Left cardiac atrium (tissue), 4 donors: ENCODE results near the gene TP53. TPM values are rescaled to one million over a fixed set of nuclear protein-coding genes. Genes with fewer than 3 reads are reported as not detected.

Source experiments
- ATAC-seq, 2 donors: fragments of 200-7000 bp; cut with Tn5 transposase; one replicate each; pipeline ENCODE4 v1.9.1; 2020; ENCODE audit warnings: mild to moderate bottlenecking in 2 of 2, moderate library complexity in 2 of 2
- DNase-seq: peaks from one replicate; pipeline ENCODE4 v3.0.0-alpha.2; 2020
- intact Hi-C, 2 donors: fragments of 100-400 bp; cut with DNase I; formaldehyde crosslinking; loops; one replicate each; pipeline versions ENCODE4 v1.14.1 to v1.15.1; 2022 to 2023
- total RNA-seq, 2 donors: library from RNA; stranded (reverse); fragmentation: NEBNext Ultra II Directional; extraction: Animal tissue kit (Norgen Biotek cat#: 25700); gene quantifications; one replicate each; pipeline ENCODE4 v1.2.1, GENCODE V29; 2021
- donor health status: DM: no; HTN: yes; CAD: no.
- donor health status: DM: no; HTN: yes; CAD: no; lungs with severe emphysema.
- donor health status: DM: yes; HTN: yes; CAD: no.
- donor health status: Dilated cardiomyopathy.

TP53 gene
- total RNA-seq, 2 donors from 2014 or later: 18.5 to 23.7 TPM

DNA sequence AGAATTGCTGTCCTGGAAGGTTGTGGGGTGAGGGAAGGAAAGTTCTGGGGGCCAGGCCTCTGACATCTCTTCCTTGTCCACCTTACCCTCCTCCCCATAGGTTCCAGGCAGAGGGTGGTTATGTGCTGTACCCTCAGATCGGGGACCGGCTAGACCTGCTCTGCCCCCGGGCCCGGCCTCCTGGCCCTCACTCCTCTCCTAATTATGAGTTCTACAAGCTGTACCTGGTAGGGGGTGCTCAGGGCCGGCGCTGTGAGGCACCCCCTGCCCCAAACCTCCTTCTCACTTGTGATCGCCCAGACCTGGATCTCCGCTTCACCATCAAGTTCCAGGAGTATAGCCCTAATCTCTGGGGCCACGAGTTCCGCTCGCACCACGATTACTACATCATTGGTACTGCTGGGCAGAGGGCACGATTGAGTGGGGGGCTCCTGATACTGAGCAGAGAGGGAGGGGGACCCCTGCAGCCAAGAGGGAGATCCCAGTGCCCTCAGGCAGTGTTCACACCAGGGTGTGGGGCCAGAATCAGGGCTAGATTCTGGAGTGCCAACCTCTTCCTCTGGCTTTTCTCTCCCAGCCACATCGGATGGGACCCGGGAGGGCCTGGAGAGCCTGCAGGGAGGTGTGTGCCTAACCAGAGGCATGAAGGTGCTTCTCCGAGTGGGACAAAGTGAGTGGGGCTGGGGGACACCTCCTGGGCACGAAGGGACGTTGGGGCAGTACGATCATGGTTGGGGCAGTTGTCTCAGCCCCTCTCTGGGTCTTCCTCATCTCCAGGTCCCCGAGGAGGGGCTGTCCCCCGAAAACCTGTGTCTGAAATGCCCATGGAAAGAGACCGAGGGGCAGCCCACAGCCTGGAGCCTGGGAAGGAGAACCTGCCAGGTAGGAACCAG, 20.8 kb upstream of the TP53 start:
- intact Hi-C loops: no loop called here
- DNase-seq: no peak
- ATAC-seq: no peak

DNA sequence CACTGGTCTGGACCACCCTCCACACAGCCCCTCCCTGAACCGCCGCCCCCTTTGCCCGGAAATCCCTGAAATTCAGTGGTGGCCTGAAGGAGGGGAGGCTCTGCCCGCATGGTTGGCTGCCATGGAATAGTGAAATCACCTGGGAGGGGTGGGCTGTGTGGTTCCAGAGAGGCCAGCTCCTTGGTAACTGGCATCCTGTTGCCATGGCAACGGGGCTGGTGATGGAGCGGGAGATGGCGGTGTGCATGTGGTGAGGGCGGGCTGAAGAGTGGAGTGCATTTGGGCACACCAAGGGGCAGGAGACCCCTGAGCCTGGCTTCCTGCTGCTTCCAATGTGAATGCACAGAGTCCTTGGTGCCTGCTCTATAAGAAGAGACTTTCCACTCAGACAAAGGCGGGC, 20.2 kb upstream of the TP53 start:
- ATAC-seq (no peak), DNase-seq (no peak)
- intact Hi-C loops: no loop called here

DNA sequence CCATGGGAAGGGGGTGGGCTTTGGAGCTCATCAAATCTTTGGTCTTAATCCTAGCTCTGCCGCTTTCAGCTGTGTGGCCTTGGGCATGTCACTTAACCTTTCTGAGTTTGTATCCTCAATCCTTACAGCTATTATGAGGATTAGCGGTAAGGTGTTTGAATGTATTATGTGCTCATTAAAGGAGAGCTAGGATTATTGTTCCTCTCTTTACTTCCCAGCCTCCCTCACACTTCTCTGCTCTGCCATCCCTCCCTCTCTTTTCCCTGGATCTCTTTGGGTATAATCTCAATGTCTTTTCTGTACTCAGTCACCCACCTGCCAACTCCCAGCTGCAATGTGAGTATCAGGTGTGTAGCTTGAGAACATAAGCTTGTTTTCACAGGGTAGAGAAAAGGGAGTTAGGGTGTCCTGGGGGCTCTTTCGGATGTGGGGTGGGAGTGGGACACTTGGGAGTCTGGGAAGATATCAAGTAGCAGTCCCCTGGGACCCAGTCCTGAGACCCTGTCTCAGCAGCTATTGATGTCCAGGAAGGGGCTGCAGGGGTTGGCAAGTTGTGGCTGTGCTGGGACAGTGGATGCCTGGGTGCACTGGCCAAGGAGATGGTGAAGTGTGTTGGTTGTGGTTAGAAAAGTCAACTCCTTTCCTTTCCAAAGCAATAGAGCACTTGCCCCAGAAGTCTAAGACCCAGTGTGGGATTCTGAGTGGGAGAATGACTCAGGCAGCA, 19.5 kb upstream of the TP53 start:
- intact Hi-C loops: no loop called here
- ATAC-seq: no peak
- no peak for DNase-seq

DNA sequence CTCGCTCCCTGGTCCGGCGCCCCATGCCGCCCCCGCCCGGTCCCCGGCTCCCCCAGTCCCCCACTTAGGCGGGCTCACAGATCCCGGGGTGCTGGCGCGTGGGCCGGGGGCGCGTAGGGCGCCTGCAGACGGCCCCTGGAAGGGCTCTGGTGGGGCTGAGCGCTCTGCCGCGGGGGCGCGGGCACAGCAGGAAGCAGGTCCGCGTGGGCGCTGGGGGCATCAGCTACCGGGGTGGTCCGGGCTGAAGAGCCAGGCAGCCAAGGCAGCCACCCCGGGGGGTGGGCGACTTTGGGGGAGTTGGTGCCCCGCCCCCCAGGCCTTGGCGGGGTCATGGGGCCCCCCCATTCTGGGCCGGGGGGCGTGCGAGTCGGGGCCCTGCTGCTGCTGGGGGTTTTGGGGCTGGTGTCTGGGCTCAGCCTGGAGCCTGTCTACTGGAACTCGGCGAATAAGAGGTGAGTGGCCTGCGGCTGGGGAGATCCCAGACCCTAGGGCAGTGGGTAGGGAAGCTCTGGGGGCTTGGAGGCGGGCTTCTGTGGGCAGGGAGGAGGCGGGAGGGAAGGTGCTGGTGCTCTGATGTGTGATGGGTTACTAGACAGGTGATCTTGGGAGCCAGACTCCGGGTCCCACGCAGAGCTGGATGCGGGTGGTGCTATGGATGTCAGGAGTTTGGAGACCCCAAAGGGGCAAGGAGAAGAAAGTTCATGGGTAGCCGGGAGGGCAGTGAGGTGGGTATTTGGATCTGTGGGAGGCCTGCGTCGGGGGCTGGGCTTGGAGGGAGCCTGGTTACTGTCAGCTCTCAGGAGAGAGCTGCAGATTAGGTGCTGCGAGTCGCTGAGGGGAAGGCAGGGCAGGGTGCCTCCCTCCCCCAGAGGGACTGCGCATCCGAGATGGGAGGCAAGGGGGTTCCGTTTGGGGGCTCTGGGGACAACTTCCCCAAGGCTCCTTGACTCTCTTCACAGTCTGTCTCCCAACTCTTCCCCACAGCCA, 18.3 kb upstream of the TP53 start:
- intact Hi-C loops: no loop called here
- peak; percentile 15 to 20 for ATAC-seq

DNA sequence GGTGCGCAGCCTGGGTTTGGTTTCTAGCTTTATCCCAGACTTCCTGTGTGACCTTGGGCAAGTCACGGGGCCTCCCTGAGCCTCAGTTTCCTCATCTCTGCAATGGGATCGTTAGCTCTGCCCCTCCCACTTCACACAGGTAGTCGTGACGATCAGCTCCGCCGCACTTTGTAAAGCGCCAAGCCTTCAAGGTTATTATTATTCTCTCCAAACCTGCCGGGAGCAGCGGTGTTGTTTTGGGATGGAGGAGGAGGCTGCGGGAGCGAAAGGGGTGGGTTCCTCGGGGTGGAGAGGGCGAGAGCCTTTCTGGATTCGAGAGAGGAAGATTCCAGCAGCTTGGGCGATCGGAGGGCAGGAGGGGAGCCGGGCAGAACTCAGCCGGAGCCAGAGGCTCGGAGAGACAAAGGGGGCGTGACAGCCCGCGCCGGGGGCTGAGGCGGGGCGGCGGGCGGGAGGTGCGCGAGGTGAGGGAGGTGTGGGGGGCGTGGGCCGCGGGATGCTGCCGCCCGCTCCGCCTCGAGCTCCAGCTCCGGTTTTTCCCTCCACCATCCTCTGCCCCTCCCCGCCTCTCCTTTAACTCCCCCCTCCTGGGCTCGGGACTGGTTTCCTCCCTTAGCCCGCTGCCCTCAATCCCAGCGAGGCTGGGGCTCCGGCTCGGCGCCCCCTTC, 17.4 kb upstream of the TP53 start, which contains the start of gene EFNB3:
Gene EFNB3, plus strand, starts transcription at position 602 of the 668 bp plus-strand sequence. CDS start 397 bp downstream, outside the sequence.
- ATAC-seq (peak; percentile 75 to 77), DNase-seq (no peak)
- intact Hi-C loops: no loop called here

More for the DNA sequence above, 18.3 kb upstream of the TP53 start:
- DNase-seq: no peak

DNA sequence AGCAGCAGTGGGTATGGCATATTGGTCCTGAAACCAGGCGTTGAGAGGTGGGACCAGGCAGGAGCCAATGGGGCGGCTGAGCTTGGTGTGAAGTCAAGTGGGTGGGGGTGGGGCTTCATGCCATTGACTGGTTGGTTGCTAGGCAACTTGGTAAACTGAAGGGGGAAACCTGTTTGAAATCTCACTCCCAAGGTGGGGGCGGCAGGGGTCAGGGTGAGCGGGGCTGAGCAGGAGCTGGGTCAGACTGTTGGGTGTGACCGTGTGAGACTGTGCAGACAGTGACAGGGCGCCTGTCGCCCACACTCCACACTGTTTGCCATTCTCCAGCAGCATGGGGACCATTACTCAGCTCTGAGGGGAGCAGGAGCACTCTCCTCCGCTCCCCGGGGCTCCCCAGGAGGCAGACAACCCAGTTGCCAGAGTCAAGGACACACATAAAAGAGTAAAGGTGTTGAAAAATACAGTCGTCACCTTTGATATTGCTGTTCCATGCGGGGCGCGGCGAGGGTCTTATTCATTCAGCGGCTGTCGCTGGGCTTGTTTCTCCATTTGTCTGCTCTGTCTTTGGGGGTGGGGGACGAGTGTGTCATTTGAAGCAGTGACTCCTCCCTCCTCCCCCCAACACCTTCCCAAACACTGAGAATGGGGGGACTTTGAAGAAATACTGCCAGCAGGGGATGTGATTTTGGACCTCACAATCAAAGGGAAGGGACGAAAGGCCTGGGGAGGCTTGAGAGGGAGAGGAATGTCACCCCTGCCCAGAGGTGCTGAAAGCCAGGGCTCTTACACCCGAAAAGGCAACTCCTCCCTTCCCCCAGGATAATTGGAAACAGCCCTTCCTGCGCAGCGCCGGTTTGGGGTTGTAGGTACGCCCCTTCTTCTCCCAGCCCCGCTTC, 16.5 kb upstream of the TP53 start:
- intact Hi-C loops: no loop called here
- peak; percentile 50 for DNase-seq
- peak; percentile 58 to 74 for ATAC-seq

DNA sequence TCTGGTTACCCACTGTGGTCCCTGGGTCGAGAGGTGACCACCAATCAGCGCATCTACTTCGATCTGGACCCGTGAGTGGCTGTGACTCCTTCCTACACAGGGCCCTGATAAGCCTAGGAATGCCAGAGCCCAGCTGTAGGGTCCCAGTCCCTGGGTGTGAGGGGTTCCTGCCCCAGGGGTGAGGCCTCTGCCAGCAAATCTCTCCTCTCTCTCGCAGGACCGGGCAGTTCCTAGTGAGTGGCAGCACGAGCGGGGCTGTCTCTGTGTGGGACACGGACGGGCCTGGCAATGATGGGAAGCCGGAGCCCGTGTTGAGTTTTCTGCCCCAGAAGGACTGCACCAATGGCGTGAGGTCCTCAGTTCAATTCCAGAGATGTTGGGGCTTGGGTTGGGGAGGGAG, 15.5 kb upstream of the TP53 start:
- intact Hi-C loops: no loop called here
- DNase-seq: no peak
- ATAC-seq: no peak

DNA sequence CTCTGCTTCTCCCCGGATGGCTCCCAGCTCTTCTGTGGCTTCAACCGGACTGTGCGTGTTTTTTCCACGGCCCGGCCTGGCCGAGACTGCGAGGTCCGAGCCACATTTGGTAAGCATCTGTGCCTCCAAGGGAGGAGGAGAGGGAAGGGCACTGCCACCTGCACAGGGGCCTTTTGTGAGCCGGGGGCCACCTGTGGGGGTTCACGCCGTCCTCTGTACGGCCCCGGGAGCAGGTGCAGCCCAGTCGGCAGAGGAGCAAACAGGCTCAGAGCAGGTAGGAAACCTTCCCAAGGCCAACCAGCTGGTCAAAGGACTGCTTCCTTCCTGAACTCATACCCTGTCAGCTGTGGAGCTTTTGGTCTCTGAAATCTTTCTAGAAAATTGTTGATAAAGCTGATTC, 14.4 kb upstream of the TP53 start:
- DNase-seq: no peak
- ATAC-seq: no peak

DNA sequence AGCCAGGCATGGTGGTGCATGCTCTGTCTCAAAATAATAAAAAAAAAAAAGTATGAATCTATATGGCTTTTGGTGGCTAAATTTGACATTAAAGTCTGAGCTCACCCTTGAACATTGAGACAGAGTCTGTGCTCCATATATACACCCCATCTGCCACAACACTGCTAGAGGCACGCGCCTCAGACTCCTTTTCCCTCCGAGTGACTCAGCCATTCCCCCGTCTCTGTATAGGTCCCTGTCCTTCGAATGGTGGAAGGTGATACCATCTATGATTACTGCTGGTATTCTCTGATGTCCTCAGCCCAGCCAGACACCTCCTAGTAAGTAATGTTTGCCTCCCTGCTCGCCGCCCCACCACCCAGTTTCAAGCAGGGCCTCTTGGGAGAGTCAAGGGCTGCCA, 13.2 kb upstream of the TP53 start:
- intact Hi-C loops: no loop called here
- no peak for ATAC-seq
- no peak for DNase-seq

More for the DNA sequence above, 14.4 kb upstream of the TP53 start:
- intact Hi-C loops: no loop called here

DNA sequence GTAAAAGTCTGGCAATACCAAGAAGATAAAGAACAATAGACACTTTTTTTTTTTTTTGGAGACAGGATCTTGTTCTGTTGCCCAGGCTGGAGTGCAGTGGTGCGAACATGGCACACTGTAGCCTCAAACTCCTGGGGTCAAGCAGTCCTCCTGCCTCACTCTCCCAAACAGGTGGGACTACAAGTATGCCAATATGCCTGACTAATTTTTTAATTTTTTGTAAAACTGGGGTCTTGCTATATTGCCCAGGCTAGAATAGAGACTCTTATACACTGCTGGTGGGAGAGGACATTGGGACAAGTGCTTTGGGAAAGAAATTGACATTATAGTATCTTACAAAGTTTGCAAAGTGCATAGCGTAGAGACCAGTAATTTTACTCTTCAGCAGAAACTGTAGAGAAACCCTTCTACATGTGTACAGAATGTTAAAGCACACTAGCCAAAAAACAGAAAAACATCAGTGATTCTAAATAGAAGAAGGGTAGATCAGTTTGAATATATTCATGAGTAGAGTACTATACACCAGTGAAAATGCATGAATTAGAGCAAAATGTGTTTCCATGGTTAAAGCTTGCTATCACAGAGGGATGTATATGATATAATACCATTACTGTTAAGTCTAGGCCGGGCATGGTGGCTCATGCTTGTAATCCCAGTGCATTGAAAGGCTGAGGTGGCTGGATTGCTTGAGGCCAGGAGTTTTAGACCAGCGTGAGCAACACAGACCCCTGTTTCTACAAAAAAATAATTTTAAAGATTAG, 10.7 kb upstream of the TP53 start:
- ATAC-seq: no peak
- intact Hi-C loops: no loop called here
- no peak for DNase-seq

DNA sequence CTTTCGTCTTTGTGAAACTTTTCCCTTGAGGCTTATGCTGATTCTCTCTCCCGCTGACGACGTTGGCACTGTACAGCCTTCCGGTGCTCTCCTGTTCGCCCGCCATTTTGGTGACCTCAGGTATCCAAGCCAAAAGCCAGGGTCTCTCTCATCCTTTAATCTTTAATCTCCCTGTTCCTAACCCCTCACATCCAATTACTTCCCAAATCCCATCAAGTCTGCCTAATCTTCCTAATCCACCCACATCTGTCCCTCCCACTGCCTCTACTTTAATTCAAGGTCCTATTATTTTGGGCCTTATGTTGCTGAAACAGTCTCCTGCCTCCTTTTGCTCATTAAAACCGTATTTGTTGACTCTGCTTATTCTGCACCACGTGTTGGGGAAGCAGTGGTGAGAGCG, 8.3 kb upstream of the TP53 start:
- no peak for ATAC-seq
- intact Hi-C loops: no loop called here
- no peak for DNase-seq

DNA sequence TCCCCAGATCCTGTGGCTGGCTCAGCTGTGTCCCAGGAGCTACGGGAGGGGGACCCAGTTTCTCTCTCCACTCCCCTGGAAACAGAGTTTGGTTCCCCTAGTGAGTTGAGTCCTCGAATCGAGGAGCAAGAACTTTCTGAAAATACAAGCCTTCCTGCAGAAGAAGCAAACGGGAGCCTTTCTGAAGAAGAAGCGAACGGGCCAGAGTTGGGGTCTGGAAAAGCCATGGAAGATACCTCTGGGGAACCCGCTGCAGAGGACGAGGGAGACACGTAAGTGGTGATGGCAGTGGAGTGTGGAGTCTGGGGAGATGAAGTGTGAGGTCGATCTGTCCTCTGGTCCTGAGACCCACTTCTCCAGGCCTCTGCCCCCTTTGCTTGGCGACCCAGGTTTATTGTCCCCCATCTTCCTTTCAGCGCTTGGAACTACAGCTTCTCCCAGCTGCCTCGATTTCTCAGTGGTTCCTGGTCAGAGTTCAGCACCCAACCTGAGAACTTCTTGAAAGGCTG, 1.6 kb upstream of the TP53 start:
- intact Hi-C loops: loop anchor here in 1 of 2 donors (10.0 kb wide), 1 partner anchor 54 kb away; the partner anchor contains the start of gene SHBG
- no peak for DNase-seq
- no peak for ATAC-seq

DNA sequence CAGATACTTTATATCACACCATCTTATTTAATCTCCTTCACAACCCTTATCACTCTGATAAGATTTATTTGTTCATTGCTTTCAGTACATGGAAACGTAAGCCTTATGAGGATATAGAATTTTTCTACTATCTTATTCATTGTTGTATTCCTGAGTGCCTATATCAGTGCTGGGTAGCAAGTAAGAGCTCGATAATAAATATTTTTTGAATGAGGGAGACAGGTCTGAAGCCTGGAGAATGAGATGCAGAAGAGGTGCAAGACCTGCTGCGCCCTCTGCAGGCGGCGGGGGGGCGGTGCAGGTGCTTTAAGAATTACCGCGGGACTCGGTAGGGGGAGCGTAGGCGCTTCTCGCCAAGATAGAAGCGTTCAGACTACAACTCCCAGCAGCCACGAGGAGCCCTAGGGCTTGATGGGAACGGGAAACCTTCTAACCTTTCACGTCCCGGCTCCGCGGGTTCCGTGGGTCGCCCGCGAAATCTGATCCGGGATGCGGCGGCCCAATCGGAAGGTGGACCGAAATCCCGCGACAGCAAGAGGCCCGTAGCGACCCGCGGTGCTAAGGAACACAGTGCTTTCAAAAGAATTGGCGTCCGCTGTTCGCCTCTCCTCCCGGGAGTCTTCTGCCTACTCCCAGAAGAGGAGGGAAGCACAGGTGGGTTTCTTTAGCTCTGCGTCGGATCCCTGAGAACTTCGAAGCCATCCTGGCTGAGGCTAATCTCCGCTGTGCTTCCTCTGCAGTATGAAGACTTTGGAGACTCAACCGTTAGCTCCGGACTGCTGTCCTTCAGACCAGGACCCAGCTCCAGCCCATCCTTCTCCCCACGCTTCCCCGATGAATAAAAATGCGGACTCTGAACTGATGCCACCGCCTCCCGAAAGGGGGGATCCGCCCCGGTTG, 868 bp upstream of the TP53 start, which contains the start of gene WRAP53:
Gene WRAP53, plus strand, starts transcription at position 570 of the 900 bp plus-strand sequence. Its CDS starts 172 bp downstream, at position 742.
- ATAC-seq: peak; percentile 93 to 95
- peak; percentile 97 for DNase-seq
- intact Hi-C loops: loop anchor here (2.0 to 10.0 kb wide), 2 partner anchors 53 to 59 kb away; partner anchors contain the start of gene SHBG (in 1 of the 2)

DNA sequence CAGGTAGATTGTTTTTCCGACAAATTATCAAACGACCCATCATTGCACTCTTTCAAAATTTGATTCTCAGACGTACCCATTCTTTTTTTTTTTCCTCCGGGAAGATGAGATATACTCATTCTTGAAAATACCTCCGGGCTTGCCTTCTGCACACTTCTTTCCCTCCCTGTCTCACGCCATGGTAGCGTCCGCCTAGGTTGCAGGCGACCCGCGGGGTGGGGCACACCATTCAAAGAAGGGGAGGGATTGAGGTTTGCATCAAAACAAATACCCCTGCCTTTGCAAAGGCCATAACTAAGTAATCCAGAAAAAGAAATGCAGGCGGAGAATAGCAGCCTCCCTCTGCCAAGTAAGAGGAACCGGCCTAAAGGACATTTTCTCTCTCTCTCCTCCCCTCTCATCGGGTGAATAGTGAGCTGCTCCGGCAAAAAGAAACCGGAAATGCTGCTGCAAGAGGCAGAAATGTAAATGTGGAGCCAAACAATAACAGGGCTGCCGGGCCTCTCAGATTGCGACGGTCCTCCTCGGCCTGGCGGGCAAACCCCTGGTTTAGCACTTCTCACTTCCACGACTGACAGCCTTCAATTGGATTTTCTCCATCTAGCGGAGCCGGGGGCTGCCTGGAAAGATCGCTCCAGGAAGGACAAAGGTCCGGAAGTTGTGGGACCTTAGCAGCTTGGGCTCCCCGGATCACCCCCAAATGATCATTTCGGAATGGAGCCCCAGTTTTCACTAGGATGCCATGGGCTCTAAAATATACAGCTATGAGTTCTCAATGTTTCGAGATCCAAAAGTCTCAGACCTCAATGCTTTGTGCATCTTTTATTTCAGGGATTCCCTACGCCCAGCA, 843 bp downstream of the TP53 start:
- DNase-seq: peak; percentile 80
- intact Hi-C loops: loop anchor here (2.0 to 10.0 kb wide), 2 partner anchors 52 to 58 kb away; partner anchors contain the start of gene SHBG (in 1 of the 2)
- ATAC-seq: peak; percentile 62 to 66
